Osteocyte (in vitro differentiated cells): ENCODE measurements around the gene ADAP1. TPM values are rescaled to one million over a fixed set of nuclear protein-coding genes. Genes with fewer than 3 reads are reported as not detected.

Source experiments
- DNase-seq: peaks from one replicate; pipeline ENCODE4 v3.0.0; 2021; ENCODE audit warnings: mixed read lengths; ENCODE audit not compliant: unreplicated experiment; ENCODE audit errors: extremely low spot score
- H3K27ac Mint-ChIP-seq: one replicate; pipeline ENCODE4 v1.8.0; 2021; ENCODE audit warnings: mild to moderate bottlenecking, mixed read lengths; ENCODE audit not compliant: unreplicated experiment
- H3K27me3 Mint-ChIP-seq: one replicate; pipeline ENCODE4 v1.8.0; 2021; ENCODE audit warnings: mixed read lengths; ENCODE audit not compliant: unreplicated experiment
- H3K36me3 Mint-ChIP-seq: one replicate; pipeline ENCODE4 v1.8.0; 2021; ENCODE audit warnings: mixed read lengths; ENCODE audit not compliant: unreplicated experiment
- H3K4me1 Mint-ChIP-seq: one replicate; pipeline ENCODE4 v1.8.0; 2021; ENCODE audit warnings: mixed read lengths; ENCODE audit not compliant: unreplicated experiment
- H3K4me3 Mint-ChIP-seq: one replicate; pipeline ENCODE4 v1.8.0; 2021; ENCODE audit warnings: mild to moderate bottlenecking, moderate library complexity, mixed read lengths; ENCODE audit not compliant: unreplicated experiment
- H3K9me3 Mint-ChIP-seq: one replicate; pipeline ENCODE4 v1.8.0; 2021; ENCODE audit warnings: mixed read lengths; ENCODE audit not compliant: unreplicated experiment
- CTCF ChIP-seq: fragments of 200-600 bp; sonication (generic); IDR thresholded peaks from 2 replicates; pipeline ENCODE4 v1.5.0; 2021; ENCODE audit warnings: antibody characterized with exemption, mild to moderate bottlenecking, moderate library complexity
- total RNA-seq: library from RNA; stranded (reverse); gene quantifications from 2 replicates; pipeline ENCODE4 v1.2.1, GENCODE V29; 2021

Gene ADAP1
- total RNA-seq, 1 donor from 2014 or later = 5.8 TPM

DNA sequence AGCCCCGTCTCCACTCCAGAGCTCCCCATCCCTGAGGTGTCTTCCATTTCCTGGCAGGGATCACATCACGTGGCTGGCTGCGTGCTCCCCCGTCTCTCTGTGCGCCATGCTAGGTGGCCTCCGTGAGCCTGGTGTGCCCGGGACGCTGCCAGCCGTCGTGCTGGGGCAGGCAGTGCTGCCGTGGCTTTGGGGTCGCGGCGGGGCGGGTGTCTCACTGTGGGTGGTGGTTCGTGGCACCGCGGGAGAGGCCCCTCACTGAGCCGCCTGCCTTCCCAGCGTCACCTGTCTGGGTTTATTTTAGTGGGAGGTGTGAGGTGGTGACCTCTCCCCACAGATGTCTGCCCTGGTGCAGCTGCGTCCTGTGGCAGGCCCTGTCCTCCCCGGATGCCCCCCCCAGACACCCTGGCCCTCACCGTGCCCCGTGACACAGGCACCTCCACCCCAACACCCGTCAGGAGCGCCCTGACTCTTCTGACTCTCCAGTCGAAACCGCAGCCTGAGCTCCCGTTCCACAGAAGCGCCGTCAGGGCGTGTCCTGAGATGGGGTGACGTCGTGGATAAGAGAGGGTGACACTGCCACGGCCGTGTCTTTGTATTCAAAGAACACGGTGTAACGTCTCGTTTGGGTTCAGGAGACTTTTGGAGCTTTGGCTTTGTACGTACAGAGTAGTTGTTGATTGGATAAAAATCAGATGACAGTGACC is 60.2 kb downstream of the ADAP1 start:
- Mint-ChIP-seq H3K9me3 (no peaks in the 10 kb centered on the region), H3K27ac (no peak overlapping the region), H3K27me3 (no peaks in the 10 kb centered on the region), H3K36me3 (peaks cover 35% of the 10 kb centered on the region), H3K4me3 (no peak overlapping the region), H3K4me1 (no peaks in the 10 kb centered on the region)
- DNase-seq = no peak
- TF ChIP-seq CTCF = no peak

GRCh38 chr7:893686-894085 is 60.8 kb downstream of the ADAP1 start:
- H3K27ac Mint-ChIP-seq = no peak overlapping the region
- TF ChIP-seq CTCF = no peak
- H3K9me3 Mint-ChIP-seq = no peaks in the 10 kb centered on the region
- no peak for DNase-seq
- peaks cover 38% of the 10 kb centered on the region for H3K36me3 Mint-ChIP-seq
- H3K4me1 Mint-ChIP-seq = no peaks in the 10 kb centered on the region
- H3K27me3 Mint-ChIP-seq = no peaks in the 10 kb centered on the region
- H3K4me3 Mint-ChIP-seq = no peak overlapping the region

- peaks cover 41% of the 10 kb centered on the region for H3K36me3 Mint-ChIP-seq
- no peaks in the 10 kb centered on the region for H3K4me1 Mint-ChIP-seq
- H3K27me3 Mint-ChIP-seq = no peaks in the 10 kb centered on the region
- DNase-seq = no peak
- H3K27ac Mint-ChIP-seq = no peak overlapping the region
- H3K9me3 Mint-ChIP-seq = no peaks in the 10 kb centered on the region
- H3K4me3 Mint-ChIP-seq = no peak overlapping the region
- no peak for TF ChIP-seq CTCF
Measured at GRCh38 chr7:892648-893593, 61.6 kb downstream of the ADAP1 start.

- Mint-ChIP-seq H3K9me3 (no peaks in the 10 kb centered on the region), H3K4me1 (no peaks in the 10 kb centered on the region), H3K27me3 (no peaks in the 10 kb centered on the region), H3K36me3 (peaks cover 40% of the 10 kb centered on the region), H3K27ac (no peak overlapping the region), H3K4me3 (no peak overlapping the region)
- no peak for DNase-seq
- no peak for TF ChIP-seq CTCF
Measured at GRCh38 chr7:891805-892204, 62.7 kb downstream of the ADAP1 start.

GRCh38 chr7:891291-891690 is 63.2 kb downstream of the ADAP1 start:
- no peaks in the 10 kb centered on the region for H3K27me3 Mint-ChIP-seq
- no peaks in the 10 kb centered on the region for H3K9me3 Mint-ChIP-seq
- H3K4me1 Mint-ChIP-seq = no peaks in the 10 kb centered on the region
- H3K4me3 Mint-ChIP-seq = no peak overlapping the region
- DNase-seq = no peak
- no peak overlapping the region for H3K27ac Mint-ChIP-seq
- peaks cover 38% of the 10 kb centered on the region for H3K36me3 Mint-ChIP-seq
- no peak for TF ChIP-seq CTCF
